HG03196 (cell line): Measurements from ENCODE around the gene EIPR1.
A peak's percentile ranks its signal among the peaks of the same experiment; 100 is the strongest.
"Not testable (repeated sequence)": the region's sequence is repeated elsewhere in the genome, so short reads cannot be mapped to it uniquely, and the experiment has no call there.

Experiments used
- ATAC-seq: cut with Tn5 transposase; IDR thresholded peaks from one replicate; pipeline ENCODE4 v1.9.1; 2021; ENCODE audit not compliant: unreplicated experiment

Gene EIPR1

DNA sequence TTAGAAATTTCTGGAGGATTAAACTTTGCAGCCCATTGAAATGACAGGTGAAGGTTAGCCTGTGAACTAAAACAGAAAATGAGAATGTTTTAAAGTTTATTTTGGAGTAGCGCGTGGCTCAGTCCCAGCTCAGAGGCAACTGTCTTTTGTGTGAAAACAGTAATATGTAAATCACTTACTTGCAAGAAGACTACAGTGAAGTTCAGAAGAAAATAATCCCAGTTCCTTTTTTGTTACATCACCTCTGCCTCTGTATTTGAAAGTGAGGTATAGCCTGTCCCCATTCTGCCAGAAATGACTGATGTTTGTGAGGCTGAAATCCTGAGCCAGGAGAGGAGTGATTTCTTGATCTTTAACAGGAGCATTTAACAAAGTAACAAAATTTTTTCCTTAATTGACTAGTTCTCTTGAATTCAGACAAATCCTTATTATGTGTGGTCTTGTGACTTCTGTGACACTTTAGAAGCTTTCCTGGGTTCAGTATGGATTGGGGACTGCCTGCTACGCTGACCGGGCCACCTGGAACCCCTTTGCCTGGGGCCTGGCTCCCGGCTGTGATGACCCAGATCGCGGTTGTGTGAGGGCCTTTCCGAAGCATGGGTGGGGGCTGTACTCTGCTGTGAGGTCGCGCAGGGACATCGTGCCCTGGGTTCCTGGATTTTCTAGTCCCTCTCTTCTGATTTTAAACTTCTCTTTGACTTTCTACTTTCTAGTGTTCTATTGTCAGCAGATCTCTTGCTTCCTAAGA is 26.1 kb upstream of the EIPR1 start:
- peak; percentile 96 for ATAC-seq

DNA sequence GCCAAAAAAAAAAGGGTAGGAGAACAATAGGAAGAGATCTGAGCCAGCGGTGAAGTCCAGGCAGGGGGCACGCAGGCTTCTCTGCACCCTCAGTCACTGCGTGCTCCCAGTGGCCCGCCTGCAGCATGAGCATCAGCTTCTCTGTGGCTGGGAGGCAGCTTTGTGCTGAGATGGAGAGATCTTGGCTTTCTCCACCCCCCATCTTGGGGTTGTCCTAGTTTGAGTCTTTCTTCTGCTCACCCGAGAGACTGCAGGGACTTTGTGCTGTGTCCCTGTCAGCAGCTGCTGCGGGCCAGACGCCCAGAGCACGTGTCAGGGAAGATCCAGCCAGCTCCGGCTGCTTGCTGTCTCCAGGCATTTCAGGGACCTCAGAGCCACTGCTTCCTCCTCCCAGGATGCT is 22.2 kb upstream of the EIPR1 start:
- no peak for ATAC-seq

DNA sequence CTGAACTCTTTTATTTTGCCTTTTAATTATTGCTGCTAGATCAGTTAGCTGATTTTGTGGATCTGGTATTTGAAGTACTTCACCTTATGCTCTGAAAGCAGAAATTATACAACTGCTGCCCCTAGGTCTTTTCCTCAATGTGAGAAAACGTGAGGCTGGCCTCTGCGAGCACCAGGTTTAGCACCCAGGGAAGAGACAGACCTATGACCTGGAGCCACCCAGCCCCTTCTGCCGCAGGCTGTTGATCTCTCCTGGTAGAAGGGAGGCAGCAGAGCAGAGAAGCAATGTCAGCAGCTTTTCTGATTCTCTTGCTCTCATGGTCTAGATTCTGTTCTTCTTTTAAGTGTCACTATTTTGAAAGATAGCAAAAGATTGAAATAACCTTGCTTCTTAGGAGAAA is 21.8 kb upstream of the EIPR1 start:
- ATAC-seq, result no peak

DNA sequence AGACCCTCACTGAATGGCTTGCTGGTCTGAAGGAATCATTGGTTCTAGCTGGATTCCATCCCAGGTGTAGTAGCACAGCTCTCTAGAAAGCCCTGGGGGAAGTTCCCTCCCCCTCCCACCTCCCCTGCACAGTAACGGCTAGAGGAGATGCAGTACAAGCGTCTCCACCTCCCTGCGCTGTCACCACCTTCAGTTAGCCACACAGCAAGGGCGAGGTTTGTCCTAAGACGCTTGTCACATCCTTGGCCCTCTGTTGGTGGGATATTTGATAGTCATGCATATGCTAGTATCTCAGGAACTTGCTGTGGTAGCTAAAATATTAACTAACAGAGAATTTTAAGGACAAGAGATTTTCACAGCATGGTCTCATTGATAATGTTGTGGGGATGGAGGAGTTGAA is 21.2 kb upstream of the EIPR1 start:
- no peak for ATAC-seq

DNA sequence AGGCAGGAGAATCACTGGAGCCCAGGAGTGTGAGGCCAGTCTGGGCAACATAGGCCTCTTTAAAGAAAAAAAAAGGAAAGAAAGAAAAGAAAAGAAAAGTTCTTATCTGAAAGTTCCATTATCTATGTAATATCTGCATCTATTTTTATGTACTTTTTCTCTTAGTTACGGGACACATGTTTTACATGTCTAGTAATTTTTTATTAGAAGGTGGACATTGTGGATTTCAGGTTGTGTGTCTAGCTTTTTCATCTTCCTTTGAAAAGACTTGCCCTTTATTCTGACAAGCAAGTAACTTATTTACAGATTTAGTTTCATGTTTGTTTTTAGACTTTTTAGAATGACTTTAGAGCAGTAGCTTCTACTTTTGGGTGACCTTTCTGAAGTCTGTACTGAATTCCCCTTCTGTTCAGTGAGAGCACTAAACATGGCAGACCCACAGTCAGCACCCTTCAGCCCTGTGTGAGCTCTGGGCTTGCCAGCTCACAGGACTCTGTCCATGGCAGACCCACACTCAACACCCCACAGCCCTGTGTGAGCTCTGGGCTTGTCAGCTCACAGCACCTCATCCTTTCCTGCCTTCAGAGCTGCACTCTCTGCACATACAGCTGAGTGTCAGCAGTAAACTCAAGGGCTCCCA is 19.4 kb upstream of the EIPR1 start:
- peak; percentile 45 for ATAC-seq

DNA sequence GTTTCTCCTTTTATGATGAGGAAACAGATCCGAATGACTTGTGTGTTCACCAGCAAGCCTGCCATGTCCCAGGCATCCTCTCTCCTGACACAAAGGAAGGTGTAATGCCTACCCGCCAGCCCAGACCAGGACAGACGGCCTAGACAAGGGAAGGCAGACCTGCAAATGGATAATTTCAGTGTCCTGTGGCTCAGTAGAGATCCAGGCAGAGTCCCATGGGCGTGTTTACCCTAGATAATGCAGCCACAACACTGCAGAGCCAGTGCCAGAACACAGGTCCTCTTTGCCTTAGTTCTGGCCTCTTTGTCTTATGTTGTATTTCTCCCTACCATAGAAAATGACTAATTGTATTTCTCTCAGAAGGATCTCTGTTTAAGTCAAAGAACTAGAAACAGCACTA is 14.6 kb upstream of the EIPR1 start:
- ATAC-seq, result no peak

DNA sequence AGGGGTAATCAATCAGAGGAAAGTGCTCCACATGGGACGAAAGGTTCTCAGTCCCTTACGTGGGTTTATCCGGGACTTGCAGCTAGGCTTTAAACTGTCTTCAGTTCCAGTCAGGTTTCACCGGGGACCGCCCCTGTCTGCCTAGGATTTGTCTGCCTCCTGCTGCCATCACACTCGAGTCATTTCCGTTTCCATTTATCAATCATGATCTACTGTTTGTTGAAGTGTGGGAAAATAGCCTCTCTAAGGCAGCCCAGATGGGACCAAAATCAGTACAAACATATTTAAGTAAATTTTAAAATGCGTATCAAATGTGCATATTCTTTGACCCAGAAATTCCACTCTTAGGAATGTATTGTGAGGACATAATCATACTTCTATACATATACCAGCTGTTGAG is 12.4 kb upstream of the EIPR1 start:
- no peak for ATAC-seq

DNA sequence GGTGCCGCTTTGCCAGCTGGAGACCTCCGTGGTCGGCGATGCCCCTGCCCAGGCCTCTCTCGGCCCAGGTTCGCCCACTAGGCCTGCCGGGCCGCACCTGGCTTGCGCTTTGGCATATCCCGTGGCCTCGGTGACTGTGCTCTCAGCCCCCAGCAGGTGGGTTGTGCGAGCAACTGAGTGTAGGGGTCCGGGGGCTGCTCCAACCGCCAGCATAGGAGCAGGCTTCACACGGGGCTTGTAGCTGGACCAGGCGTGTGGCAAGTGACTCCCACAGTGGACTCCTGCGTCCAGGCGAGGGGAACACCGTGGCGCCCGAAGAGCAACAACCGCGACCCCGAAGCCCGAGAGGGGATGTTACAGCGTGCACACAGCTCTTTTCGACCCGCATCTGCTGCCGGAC is 11.6 kb upstream of the EIPR1 start:
- no peak for ATAC-seq

DNA sequence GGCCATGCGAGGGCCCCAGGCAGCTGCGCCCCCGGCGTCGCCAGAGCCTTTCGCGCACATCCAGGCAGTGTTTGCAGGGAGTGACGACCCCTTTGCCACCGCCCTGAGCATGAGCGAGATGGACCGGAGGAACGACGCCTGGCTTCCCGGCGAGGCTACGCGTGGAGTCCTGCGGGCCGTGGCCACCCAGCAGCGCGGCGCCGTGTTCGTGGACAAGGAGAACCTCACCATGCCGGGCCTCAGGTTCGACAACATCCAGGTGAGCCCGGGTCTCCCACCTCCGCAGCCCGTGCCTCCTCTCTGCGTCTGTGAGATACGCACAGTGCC is 10.8 kb upstream of the EIPR1 start:
- ATAC-seq, result no peak

DNA sequence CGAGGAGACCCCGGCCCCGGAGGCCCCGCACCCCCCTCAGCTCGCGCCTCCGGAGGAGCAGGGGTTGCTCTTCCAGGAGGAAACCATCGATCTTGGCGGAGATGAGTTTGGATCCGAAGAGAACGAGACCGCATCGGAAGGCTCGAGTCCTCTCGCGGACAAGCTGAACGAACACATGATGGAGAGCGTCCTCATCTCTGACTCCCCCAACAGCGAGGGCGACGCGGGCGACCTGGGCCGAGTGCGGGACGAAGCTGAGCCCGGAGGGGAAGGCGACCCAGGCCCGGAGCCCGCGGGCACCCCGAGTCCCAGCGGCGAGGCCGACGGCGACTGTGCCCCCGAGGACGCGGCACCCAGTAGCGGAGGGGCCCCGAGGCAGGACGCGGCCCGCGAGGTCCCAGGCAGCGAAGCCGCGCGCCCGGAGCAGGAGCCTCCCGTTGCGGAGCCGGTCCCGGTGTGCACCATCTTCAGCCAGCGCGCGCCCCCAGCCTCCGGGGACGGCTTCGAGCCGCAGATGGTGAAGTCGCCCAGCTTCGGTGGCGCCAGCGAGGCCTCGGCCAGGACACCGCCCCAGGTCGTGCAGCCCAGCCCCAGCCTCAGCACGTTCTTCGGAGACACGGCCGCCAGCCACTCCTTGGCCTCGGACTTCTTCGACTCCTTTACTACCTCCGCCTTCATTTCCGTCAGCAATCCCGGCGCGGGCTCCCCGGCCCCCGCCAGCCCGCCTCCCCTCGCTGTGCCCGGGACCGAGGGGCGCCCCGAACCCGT is 10.2 kb upstream of the EIPR1 start:
- ATAC-seq, result no peak

DNA sequence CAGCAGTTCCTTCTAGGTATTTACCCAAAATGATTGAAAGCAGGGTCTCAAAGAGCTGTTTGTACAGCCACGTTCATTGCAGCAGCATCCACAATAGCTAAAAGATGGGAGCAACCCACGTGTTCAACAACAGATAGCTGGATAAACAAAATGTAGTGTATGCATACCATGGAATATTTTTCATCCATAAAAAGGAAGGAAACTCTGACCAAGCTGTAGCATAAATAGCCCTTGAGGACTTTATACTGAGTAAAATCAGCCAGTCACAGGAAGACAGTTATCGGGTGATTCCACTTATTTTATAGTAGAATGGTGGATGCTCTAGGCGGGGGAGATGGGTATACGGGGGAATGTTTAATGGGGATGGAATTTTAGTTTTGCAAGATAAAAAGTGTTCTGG is 9.4 kb upstream of the EIPR1 start:
- no peak for ATAC-seq

DNA sequence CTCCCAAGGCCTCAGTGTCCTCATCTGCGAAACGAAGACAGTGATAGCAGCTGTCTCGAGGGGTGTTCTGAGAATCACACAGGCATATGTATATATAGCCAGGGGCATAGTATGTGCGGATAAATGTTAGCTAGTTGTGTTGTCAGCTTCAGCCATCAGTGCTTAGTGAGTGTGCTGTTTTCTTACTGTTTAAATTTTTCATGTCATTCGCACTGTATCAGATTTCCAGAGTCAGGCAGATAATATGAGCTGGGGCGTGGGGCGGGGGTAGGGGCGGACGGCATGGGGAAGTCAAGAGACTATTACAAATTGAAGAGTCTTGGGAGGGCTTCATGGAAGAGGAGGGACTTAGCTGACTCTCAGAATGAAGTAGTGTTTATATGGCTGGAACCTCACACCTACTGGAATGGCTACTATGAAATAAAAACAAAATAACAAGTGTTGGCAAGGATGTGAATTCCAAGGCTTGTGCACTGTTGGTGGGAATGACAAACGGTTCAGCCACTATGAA is 8.9 kb upstream of the EIPR1 start:
- no peak for ATAC-seq

DNA sequence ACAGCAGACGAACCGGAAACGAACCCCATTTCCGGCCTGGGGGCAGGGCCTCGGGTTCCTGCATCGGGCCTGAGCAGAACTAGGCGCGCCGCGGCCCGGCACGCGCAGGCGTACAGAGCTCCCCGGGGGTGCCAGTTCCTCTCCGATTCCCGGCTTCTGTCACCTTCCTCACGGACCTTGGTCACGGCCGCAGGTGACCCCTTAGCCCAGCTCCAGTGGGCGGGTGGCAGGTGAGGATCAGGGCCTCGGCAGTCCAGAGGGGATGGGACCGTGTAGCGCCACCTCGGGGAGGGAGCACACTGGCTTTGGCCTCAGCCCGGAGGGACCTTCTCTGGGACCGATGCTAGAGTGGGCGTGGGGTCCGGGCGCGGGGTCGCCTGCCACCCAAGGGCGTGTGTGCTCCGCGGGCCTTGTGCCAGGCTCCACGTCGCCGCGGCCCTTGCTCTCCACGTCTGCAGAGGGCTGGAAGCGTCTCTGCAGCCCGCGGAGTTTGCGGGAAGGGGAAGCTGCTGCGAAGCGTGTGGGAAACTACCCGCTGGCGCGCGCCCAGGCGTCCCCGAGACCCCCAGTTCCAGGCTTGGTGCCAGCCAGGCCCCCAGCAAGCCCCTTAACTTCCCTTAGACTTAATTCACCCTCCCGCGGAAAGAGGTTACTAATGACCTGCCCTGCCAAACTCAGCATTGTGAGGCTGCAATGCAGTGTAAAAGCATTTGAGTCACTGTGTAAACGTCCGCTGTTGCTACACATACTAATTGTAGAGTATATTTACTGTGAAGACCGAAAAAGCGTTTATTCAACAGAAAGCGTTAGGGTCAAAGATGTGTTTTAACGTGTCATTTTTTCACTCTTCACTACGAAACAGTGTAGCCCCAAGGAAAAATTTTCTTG is 2.3 kb upstream of the EIPR1 start, which contains the start of gene TRAPPC12:
Gene TRAPPC12 (plus strand): TSS at position 48 of the 888 bp plus-strand sequence. CDS start 7,930 bp downstream, outside the sequence.
- ATAC-seq, result peak; percentile 76

DNA sequence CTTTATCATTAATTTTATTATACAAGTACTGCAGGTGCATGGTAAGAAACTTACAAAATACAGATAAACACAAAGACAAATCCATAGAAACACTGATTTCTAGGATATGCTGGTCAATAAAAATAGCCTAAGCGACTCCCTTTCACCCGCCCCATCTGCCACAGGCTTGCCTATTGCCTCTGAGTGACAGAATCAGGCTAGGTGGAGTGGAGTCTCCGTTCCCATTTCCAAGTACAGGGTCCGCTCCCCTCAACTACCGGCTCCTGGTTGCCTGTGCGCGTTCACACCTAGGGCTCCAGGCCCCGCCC is 1.7 kb upstream of the EIPR1 start:
- no peak for ATAC-seq

DNA sequence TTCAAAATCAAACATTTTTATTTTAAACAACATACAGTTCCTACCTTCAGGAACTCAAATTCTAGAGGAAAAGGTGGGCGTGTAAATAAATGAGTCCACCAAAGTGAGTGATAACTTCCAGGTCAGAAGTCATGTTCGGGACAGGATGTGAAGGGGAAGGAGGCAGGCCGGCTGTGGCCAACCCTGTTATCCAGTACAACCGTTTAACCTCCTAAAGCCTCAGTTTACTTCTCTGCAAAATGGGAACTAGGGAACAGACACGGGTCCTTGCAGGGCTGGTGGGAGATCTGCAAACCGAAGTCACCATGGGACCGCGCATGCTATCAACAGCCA is 373 bp downstream of the EIPR1 start:
- peak; percentile 9 for ATAC-seq

DNA sequence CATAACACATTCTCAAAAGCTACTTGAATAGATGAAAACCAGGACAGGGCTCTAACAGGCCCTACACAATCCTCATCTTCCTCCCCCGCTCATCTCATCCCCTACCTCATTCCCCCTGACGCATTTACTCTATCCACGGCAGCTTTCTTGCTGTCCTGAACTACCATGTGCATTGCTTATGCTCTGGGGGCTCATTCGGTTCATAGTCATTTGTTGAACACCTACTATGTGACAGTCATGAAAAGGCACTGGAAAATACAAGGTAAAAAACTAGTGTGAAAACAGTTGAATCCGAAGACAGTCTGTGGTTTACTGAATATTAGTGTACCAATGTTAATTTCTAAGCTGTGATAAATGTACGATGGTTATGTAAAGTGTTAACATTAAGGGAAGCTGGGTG is 797 bp downstream of the EIPR1 start:
- ATAC-seq, result no peak

DNA sequence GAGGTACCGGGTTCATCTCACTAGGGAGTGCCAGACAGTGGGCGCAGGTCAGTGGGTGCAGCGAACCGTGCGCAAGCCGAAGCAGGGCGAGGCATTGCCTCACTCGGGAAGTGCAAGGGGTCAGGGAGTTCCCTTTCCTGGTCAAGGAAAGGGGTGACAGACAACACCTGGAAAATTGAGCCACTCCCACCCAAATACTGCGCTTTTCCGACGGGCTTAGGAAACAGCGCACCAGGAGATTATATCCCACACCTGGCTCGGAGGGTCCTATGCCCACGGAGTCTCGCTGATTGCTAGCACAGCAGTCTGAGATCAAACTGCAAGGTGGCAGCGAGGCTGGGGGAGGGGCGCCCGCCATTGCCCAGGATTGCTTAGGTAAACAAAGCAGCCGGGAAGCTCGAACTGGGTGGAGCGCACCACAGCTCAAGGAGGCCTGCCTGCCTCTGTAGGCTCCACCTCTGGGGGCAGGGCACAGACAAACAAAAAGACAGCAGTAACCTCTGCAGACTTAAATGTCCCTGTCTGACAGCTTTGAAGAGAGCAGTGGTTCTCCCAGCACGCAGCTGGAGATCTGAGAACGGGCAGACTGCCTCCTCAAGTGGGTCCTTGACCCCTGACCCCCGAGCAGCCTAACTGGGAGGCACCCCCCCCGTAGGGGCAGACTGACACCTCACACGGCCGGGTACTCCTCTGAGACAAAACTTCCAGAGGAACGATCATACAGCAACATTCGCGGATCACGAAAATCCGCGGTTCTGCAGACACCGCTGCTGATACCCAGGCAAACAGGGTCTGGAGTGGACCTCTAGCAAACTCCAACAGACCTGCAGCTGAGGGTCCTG is 8.1 kb downstream of the EIPR1 start:
- ATAC-seq, result not testable (repeated sequence)

DNA sequence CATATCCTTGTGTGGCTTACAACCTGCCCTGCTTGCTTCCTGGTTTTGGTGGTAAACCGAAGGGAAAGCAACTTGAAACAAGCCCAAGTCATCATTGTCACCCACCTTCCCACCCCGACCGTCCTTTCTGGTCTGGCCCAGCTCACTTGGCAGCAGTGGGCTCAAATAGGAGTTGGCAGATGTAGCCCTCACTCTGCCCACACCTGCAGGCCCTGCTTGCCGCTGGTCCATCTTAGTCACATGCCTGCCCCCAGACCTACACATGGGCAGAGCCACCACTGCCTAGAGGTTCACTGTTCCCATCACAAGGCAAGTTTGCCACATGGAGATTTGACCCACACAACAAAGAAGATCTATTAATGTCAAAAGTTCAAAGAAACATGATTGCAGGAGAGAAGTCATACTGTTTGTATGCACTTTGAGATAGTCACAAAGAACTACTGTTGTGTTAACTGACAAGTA is 9.3 kb downstream of the EIPR1 start:
- ATAC-seq, result no peak

DNA sequence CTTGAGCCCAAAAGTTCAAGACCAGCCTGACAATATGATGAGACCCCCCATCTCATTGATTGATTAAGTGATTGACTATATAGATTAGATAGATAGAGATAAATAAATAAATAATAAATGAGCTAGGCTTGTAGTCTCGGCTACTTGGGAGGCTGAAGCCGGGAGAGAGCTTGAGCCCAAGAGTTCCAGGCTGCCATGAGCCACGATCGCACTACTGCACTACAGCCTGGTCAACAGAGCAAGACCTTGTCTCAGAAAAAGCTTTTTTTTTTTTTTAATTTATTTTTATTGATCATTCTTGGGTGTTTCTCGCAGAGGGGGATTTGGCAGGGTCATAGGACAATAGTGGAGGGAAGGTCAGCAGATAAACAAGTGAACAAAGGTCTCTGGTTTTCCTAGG is 12.4 kb downstream of the EIPR1 start:
- ATAC-seq, result no peak
